DND-41 (cell line): ENCODE results near the gene ARV1.

Experiments used
- EZH2 ChIP-seq: IDR thresholded peaks from 3 replicates; pipeline ENCODE4 v1.6.1; 2012; ENCODE audit warnings: borderline replicate concordance, low read depth, mild to moderate bottlenecking, moderate library complexity, low read length, inconsistent platforms; ENCODE audit not compliant: severe bottlenecking
- TF ChIP-seq, protein P1 (sequence below): IDR thresholded peaks from 2 replicates; pipeline ENCODE4 v1.5.1; 2012; ENCODE audit warnings: borderline replicate concordance, low read length, moderate library complexity, mild to moderate bottlenecking; ENCODE audit not compliant: poor library complexity, severe bottlenecking; ENCODE audit errors: extremely low read depth

DNA sequence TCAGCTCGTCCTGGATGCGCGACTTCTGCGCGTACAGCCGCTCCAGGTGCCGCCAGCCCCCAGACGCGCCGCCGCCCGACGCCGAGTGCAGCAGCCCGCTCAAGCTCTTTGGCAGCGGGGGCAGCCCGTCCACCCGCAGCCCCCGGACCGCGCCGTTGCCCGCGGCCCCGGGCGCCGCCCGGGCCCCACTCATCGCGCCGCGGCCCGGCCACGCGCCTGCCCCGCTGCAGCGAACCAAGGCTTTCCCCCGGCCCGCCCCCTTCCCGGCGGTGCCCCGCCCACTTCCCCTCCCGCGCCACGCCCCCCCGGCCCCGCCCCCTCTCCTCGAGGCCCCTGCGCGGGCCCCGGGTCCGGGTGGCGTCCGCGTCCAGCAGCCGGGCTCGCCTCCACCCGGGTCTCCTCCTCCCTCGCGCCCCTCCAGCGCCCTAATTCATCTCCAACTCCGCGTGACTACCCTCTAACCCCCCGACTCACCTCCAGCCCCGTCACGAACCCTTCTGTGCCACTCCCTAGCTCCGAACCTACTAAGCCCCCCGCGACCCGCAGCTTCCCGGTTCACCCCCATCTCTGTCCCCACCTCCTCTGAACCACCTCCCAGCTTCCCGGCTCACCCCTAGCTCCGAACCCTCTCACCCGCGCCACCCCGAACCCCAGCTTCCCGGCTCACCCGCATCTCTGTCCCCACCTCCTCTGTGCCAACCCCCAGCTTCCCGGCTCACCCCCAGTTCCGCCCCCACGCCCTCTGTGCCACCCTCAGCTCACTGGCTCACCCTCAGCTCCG lies 61.3 kb downstream of the ARV1 start, which contains the start of gene FAM89A:
- no peak for TF ChIP-seq EZH2
- TF ChIP-seq, protein P1, sequence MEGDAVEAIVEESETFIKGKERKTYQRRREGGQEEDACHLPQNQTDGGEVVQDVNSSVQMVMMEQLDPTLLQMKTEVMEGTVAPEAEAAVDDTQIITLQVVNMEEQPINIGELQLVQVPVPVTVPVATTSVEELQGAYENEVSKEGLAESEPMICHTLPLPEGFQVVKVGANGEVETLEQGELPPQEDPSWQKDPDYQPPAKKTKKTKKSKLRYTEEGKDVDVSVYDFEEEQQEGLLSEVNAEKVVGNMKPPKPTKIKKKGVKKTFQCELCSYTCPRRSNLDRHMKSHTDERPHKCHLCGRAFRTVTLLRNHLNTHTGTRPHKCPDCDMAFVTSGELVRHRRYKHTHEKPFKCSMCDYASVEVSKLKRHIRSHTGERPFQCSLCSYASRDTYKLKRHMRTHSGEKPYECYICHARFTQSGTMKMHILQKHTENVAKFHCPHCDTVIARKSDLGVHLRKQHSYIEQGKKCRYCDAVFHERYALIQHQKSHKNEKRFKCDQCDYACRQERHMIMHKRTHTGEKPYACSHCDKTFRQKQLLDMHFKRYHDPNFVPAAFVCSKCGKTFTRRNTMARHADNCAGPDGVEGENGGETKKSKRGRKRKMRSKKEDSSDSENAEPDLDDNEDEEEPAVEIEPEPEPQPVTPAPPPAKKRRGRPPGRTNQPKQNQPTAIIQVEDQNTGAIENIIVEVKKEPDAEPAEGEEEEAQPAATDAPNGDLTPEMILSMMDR = no peak
